Measurements from ENCODE around the gene GSG1L. TPM values are rescaled to one million over a fixed set of nuclear protein-coding genes. Genes with fewer than 3 reads are reported as not detected.
A peak's percentile ranks its signal among the peaks of the same experiment; 100 is the strongest.

Gene GSG1L
- total and polyA plus RNA-seq, 2 of the 13 experiments (the other 11 are each of a cell fraction or from before 2014, with no cell fraction given), result not detected

GRCh38 chr16:28061352-28062101, 2.0 kb downstream of the GSG1L start:
- Histone ChIP-seq H3K9ac (ENCODE audit: insufficient read depth, low read depth, low read length) (no peak overlapping the region), H3K27me3 (ENCODE audit: control insufficient read depth in 1 of 2, insufficient read depth in 2 of 2, low read length in 2 of 2) (peaks cover 29 to 88% of the 10 kb centered on the region in 2 experiments), H3K4me1 (ENCODE audit: insufficient read depth, low read length) (no peaks in the 10 kb centered on the region), H3K4me2 (ENCODE audit: low read depth, low read length) (no peak overlapping the region), H2AFZ (ENCODE audit: low read length) (no peak overlapping the region), H4K20me1 (ENCODE audit: insufficient read depth, low read length) (peaks cover 3% of the 10 kb centered on the region; the same call in 1 of the 2 replicates), H3K9me3 (ENCODE audit: low read length) (no peaks in the 10 kb centered on the region), H3K36me3 (replicated peaks in 1 of 2; ENCODE audit: control insufficient read depth in 1 of 2, insufficient read depth in 2 of 2, low read length in 2 of 2) (no peaks in the 10 kb centered on the region), H3K79me2 (ENCODE audit: insufficient read depth, low read length) (no peaks in the 10 kb centered on the region), H3K4me3 (replicated peaks in 1 of 3; ENCODE audit: insufficient read depth in 1 of 3, low read depth in 2 of 3, low read length in 3 of 3) (no peak overlapping the region), H3K27ac (ENCODE audit: extremely low read length, insufficient read depth, low read length) (no peak overlapping the region)
- whole genome bisulfite sequencing (ENCODE audit: low lambda C conversion rate), result 12% methylated on average over 10 of the region's 10 CpGs
- ChIA-PET POLR2A (no interaction called here), CTCF (ENCODE audit: low intra/inter-chr PET ratio, low total read pairs) (no interaction called here)
- BruUV-seq (replicated peaks), result no TSS peak
- DNase-seq (ENCODE audit: low spot score), result no peak
- in situ Hi-C loops (cut with HindIII; ENCODE audit: extremely low pct_ligation_motif_present, low pct_unique_long_range_greater_than_20kb) (no loop called here), intact Hi-C loops (cut with micrococcal nuclease; ENCODE audit: unreplicated experiment) (no loop called here)
- 0 out of 2 replicates have a peak, but pooled peaks have one; percentile 36 for TF ChIP-seq ZKSCAN1 (IDR thresholded peaks at IDR 0.05; ENCODE audit: low read length)
- no peak for TF ChIP-seq SP1 (IDR thresholded peaks at IDR 0.05)
- no peak for TF ChIP-seq SP1 (CRISPR knock-in tag; IDR thresholded peaks at IDR 0.05)
- FAIRE-seq, result no peak
- ATAC-seq, result no peak

GRCh38 chr16:28059841-28060575, 3.5 kb downstream of the GSG1L start:
- ATAC-seq (no peak), FAIRE-seq (no peak), DNase-seq (ENCODE audit: low spot score) (no peak)
- intact Hi-C loops (cut with micrococcal nuclease; ENCODE audit: unreplicated experiment), result no loop called here
- Histone ChIP-seq H3K4me3 (replicated peaks in 1 of 3; ENCODE audit: insufficient read depth in 1 of 3, low read depth in 2 of 3, low read length in 3 of 3) (no peak overlapping the region), H3K9ac (ENCODE audit: insufficient read depth, low read depth, low read length) (no peak overlapping the region), H3K36me3 (replicated peaks in 1 of 2; ENCODE audit: control insufficient read depth in 1 of 2, insufficient read depth in 2 of 2, low read length in 2 of 2) (no peaks in the 10 kb centered on the region), H3K27me3 (ENCODE audit: control insufficient read depth in 1 of 2, insufficient read depth in 2 of 2, low read length in 2 of 2) (peaks cover 26 to 82% of the 10 kb centered on the region in 2 experiments), H2AFZ (ENCODE audit: low read length) (no peak overlapping the region), H3K27ac (ENCODE audit: extremely low read length, insufficient read depth, low read length) (no peak overlapping the region), H4K20me1 (ENCODE audit: insufficient read depth, low read length) (peaks cover 3% of the 10 kb centered on the region; the same call in 1 of the 2 replicates), H3K9me3 (ENCODE audit: low read length) (no peaks in the 10 kb centered on the region), H3K4me2 (ENCODE audit: low read depth, low read length) (no peak overlapping the region), H3K4me1 (ENCODE audit: insufficient read depth, low read length) (no peaks in the 10 kb centered on the region), H3K79me2 (ENCODE audit: insufficient read depth, low read length) (no peaks in the 10 kb centered on the region)
- peak; percentile 34; the same call in 1 of the 2 replicates for TF ChIP-seq RFX1 (IDR thresholded peaks at IDR 0.05)
- no peak for TF ChIP-seq ELF4 (CRISPR knock-in tag; IDR thresholded peaks at IDR 0.05; ENCODE audit: borderline replicate concordance)
- in situ Hi-C loops (cut with HindIII; ENCODE audit: extremely low pct_ligation_motif_present, low pct_unique_long_range_greater_than_20kb), result no loop called here
- 5% methylated on average over 12 of the region's 12 CpGs for WGBS (ENCODE audit: low lambda C conversion rate)
- POLR2A ChIA-PET, result no interaction called here
- BruUV-seq (replicated peaks), result no TSS peak
- CTCF ChIA-PET (ENCODE audit: low intra/inter-chr PET ratio, low total read pairs), result no interaction called here

Data from HepG2 (cell line).